ENCODE measurements around the gene RABL6.
A peak's percentile ranks its signal among the peaks of the same experiment; 100 is the strongest.

Gene RABL6

DNA sequence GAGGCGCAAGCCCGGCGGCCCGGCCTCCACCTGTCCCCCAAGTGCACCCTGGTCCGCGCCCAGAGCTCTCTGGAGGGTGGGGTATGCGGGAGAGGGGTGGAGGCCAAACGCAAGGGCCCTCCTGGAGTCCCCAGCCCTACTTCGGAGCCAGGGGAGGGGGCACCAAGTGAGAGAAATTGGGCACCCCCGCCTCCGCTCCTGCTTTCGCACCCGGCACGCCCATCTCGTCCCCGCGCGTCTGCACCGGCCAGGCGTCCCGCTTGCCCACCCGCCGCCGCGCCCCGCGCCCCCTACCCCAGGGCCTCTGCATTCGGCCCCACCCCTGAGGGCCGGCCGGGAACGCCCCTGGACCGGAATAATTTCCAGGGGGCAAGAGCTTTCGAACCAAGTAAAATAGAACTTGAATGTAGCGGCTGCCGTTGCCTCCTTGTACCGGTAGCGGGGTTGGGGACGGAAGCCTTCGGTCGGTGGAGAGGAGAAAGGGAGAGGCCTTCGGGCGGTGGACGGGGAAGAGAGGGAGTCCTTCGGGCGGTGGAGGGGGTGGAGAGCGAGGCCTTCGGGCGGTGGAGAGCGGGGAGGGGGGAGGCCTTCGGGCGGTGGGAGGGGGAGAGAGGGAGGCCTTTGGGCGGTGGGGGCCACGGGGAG is 40.8 kb downstream of the RABL6 start:
- H3K9me3 ChIP-seq (ENCODE audit: control insufficient read depth, insufficient read depth, low read depth, low read length): no peaks in the 10 kb centered on the region
- H3K36me3 ChIP-seq (ENCODE audit: control insufficient read depth in 2 of 2, insufficient read depth in 1 of 2, low read length in 2 of 2): peaks cover 0 to 27% of the 10 kb centered on the region in 2 experiments; a peak in 1 of 3 replicates
- H3K4me1 ChIP-seq (ENCODE audit: control insufficient read depth, insufficient read depth, low read length): 0 out of 2 replicates have a peak, but pooled peaks cover 4% of the 10 kb centered on the region
- CTCF ChIA-PET: interaction anchor here (0.6 to 2.3 kb wide), 6 partner anchors 43 to 201 kb away, joined by 3 to 11 read pairs (median 4); partner anchors contain the start of gene LCN8
- H3K4me3 ChIP-seq (ENCODE audit: low read depth, low read length): peak overlapping the region; percentile 57
- H3K27ac ChIP-seq (ENCODE audit: extremely low read depth, low read depth, low read length): peak overlapping the region; percentile 94
- POLR2A ChIA-PET: interaction anchor here (0.6 to 2.0 kb wide), 15 partner anchors 10 to 187 kb away, joined by 3 to 17 read pairs (median 4); partner anchors contain the start of genes EDF1, PAXX and TRAF2
- TF ChIP-seq, protein P1, sequence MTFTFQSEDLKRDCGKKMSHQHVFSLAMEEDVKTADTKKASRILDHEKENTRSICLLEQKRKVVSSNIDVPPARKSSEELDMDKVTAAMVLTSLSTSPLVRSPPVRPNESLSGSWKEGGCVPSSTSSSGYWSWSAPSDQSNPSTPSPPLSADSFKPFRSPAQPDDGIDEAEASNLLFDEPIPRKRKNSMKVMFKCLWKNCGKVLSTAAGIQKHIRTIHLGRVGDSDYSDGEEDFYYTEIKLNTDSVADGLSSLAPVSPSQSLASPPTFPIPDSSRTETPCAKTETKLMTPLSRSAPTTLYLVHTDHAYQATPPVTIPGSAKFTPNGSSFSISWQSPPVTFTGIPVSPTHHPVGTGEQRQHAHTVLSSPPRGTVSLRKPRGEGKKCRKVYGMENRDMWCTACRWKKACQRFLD (tag by site-specific recombination; IDR thresholded peaks at IDR 0.05): no peak
- TF ChIP-seq SP3 (tag by site-specific recombination; IDR thresholded peaks at IDR 0.05) (peak; percentile 16), ZNF211 (tag by site-specific recombination; IDR thresholded peaks at IDR 0.05; ENCODE audit: low read depth) (no peak), ZBTB8A (tag by site-specific recombination; IDR thresholded peaks at IDR 0.05) (peak; percentile 48), KLF1 (tag by site-specific recombination; IDR thresholded peaks at IDR 0.05) (peak; percentile 92), MZF1 (tag by site-specific recombination; IDR thresholded peaks at IDR 0.05; ENCODE audit: borderline replicate concordance) (no peak), ZNF341 (tag by site-specific recombination; IDR thresholded peaks at IDR 0.05; ENCODE audit: low read depth) (peak; percentile 7; the same call in 1 of the 2 replicates), ZNF76 (tag by site-specific recombination; IDR thresholded peaks at IDR 0.05; ENCODE audit: borderline replicate concordance, low read depth) (peak; percentile 82; the same call in 1 of the 2 replicates), ZBTB48 (tag by site-specific recombination; IDR thresholded peaks at IDR 0.05) (no peak), ZNF366 (tag by site-specific recombination; conservative IDR thresholded peaks at IDR 0.05) (peak; percentile 36; the same call in 1 of the 2 replicates), ZNF600 (tag by site-specific recombination; IDR thresholded peaks at IDR 0.05) (no peak), ZNF239 (tag by site-specific recombination; IDR thresholded peaks at IDR 0.05) (no peak), KLF9 (tag by site-specific recombination; IDR thresholded peaks at IDR 0.05; ENCODE audit: low read depth) (peak; percentile 70), FEZF1 (tag by site-specific recombination; IDR thresholded peaks at IDR 0.05) (no peak), ZNF2 (tag by site-specific recombination; IDR thresholded peaks at IDR 0.05) (no peak)
- TF ChIP-seq, protein P2, sequence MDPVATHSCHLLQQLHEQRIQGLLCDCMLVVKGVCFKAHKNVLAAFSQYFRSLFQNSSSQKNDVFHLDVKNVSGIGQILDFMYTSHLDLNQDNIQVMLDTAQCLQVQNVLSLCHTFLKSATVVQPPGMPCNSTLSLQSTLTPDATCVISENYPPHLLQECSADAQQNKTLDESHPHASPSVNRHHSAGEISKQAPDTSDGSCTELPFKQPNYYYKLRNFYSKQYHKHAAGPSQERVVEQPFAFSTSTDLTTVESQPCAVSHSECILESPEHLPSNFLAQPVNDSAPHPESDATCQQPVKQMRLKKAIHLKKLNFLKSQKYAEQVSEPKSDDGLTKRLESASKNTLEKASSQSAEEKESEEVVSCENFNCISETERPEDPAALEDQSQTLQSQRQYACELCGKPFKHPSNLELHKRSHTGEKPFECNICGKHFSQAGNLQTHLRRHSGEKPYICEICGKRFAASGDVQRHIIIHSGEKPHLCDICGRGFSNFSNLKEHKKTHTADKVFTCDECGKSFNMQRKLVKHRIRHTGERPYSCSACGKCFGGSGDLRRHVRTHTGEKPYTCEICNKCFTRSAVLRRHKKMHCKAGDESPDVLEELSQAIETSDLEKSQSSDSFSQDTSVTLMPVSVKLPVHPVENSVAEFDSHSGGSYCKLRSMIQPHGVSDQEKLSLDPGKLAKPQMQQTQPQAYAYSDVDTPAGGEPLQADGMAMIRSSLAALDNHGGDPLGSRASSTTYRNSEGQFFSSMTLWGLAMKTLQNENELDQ (tag by site-specific recombination; IDR thresholded peaks at IDR 0.05; ENCODE audit: low read depth): no peak
- TF ChIP-seq, protein P3, sequence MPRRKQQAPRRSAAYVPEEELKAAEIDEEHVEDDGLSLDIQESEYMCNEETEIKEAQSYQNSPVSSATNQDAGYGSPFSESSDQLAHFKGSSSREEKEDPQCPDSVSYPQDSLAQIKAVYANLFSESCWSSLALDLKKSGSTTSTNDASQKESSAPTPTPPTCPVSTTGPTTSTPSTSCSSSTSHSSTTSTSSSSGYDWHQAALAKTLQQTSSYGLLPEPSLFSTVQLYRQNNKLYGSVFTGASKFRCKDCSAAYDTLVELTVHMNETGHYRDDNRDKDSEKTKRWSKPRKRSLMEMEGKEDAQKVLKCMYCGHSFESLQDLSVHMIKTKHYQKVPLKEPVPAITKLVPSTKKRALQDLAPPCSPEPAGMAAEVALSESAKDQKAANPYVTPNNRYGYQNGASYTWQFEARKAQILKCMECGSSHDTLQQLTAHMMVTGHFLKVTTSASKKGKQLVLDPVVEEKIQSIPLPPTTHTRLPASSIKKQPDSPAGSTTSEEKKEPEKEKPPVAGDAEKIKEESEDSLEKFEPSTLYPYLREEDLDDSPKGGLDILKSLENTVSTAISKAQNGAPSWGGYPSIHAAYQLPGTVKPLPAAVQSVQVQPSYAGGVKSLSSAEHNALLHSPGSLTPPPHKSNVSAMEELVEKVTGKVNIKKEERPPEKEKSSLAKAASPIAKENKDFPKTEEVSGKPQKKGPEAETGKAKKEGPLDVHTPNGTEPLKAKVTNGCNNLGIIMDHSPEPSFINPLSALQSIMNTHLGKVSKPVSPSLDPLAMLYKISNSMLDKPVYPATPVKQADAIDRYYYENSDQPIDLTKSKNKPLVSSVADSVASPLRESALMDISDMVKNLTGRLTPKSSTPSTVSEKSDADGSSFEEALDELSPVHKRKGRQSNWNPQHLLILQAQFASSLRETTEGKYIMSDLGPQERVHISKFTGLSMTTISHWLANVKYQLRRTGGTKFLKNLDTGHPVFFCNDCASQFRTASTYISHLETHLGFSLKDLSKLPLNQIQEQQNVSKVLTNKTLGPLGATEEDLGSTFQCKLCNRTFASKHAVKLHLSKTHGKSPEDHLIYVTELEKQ (tag by site-specific recombination; IDR thresholded peaks at IDR 0.05; ENCODE audit: borderline replicate concordance): no peak
- TF ChIP-seq, protein P4, sequence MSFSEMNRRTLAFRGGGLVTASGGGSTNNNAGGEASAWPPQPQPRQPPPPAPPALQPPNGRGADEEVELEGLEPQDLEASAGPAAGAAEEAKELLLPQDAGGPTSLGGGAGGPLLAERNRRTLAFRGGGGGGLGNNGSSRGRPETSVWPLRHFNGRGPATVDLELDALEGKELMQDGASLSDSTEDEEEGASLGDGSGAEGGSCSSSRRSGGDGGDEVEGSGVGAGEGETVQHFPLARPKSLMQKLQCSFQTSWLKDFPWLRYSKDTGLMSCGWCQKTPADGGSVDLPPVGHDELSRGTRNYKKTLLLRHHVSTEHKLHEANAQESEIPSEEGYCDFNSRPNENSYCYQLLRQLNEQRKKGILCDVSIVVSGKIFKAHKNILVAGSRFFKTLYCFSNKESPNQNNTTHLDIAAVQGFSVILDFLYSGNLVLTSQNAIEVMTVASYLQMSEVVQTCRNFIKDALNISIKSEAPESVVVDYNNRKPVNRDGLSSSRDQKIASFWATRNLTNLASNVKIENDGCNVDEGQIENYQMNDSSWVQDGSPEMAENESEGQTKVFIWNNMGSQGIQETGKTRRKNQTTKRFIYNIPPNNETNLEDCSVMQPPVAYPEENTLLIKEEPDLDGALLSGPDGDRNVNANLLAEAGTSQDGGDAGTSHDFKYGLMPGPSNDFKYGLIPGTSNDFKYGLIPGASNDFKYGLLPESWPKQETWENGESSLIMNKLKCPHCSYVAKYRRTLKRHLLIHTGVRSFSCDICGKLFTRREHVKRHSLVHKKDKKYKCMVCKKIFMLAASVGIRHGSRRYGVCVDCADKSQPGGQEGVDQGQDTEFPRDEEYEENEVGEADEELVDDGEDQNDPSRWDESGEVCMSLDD (tag by site-specific recombination; IDR thresholded peaks at IDR 0.05): peak; percentile 62
- TF ChIP-seq, protein P5, sequence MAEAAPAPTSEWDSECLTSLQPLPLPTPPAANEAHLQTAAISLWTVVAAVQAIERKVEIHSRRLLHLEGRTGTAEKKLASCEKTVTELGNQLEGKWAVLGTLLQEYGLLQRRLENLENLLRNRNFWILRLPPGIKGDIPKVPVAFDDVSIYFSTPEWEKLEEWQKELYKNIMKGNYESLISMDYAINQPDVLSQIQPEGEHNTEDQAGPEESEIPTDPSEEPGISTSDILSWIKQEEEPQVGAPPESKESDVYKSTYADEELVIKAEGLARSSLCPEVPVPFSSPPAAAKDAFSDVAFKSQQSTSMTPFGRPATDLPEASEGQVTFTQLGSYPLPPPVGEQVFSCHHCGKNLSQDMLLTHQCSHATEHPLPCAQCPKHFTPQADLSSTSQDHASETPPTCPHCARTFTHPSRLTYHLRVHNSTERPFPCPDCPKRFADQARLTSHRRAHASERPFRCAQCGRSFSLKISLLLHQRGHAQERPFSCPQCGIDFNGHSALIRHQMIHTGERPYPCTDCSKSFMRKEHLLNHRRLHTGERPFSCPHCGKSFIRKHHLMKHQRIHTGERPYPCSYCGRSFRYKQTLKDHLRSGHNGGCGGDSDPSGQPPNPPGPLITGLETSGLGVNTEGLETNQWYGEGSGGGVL (tag by site-specific recombination; IDR thresholded peaks at IDR 0.05): no peak
- TF ChIP-seq, protein P6, sequence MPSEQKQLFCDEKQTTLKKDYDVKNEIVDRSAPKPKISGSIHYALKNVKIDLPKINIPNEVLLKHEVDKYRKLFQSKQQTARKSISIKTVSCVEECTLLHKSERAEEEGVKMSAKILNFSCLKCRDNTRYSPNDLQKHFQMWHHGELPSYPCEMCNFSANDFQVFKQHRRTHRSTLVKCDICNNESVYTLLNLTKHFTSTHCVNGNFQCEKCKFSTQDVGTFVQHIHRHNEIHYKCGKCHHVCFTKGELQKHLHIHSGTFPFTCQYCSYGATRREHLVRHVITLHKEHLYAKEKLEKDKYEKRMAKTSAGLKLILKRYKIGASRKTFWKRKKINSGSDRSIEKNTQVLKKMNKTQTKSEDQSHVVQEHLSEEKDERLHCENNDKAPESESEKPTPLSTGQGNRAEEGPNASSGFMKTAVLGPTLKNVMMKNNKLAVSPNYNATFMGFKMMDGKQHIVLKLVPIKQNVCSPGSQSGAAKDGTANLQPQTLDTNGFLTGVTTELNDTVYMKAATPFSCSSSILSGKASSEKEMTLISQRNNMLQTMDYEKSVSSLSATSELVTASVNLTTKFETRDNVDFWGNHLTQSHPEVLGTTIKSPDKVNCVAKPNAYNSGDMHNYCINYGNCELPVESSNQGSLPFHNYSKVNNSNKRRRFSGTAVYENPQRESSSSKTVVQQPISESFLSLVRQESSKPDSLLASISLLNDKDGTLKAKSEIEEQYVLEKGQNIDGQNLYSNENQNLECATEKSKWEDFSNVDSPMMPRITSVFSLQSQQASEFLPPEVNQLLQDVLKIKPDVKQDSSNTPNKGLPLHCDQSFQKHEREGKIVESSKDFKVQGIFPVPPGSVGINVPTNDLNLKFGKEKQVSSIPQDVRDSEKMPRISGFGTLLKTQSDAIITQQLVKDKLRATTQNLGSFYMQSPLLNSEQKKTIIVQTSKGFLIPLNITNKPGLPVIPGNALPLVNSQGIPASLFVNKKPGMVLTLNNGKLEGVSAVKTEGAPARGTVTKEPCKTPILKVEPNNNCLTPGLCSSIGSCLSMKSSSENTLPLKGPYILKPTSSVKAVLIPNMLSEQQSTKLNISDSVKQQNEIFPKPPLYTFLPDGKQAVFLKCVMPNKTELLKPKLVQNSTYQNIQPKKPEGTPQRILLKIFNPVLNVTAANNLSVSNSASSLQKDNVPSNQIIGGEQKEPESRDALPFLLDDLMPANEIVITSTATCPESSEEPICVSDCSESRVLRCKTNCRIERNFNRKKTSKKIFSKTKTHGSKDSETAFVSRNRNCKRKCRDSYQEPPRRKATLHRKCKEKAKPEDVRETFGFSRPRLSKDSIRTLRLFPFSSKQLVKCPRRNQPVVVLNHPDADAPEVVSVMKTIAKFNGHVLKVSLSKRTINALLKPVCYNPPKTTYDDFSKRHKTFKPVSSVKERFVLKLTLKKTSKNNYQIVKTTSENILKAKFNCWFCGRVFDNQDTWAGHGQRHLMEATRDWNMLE (tag by site-specific recombination; conservative IDR thresholded peaks at IDR 0.05; ENCODE audit: low read depth): no peak
